Ecto neural progenitor cell (in vitro differentiated cells): ENCODE data around the gene ATF2.

Experiments used
- DNase-seq: peaks from one replicate; pipeline ENCODE4 v3.0.0-alpha.2; 2018; ENCODE audit warnings: low spot score

The ATF2 gene

GRCh38 chr2:175025233-175025632 lies 142.8 kb downstream of the ATF2 start:
- no peak for DNase-seq

- DNase-seq: no peak
Observed at GRCh38 chr2:175022923-175023322, 145.1 kb downstream of the ATF2 start.
